H9 (cell line): ENCODE data around the gene STARD3. TPM values are rescaled to one million over a fixed set of nuclear protein-coding genes. Genes with fewer than 3 reads are reported as not detected.

ENCODE experiments used
- DNase-seq: peaks from one replicate; pipeline ENCODE4 v3.0.0-alpha.2; 2017
- H2AFZ ChIP-seq: one replicate; pipeline ENCODE4 v1.6.1; 2013; ENCODE audit warnings: mild to moderate bottlenecking, low read length, control low read depth, moderate library complexity
- H2AK5ac ChIP-seq: 2 replicates; pipeline ENCODE4 v1.6.1; 2013; ENCODE audit warnings: low read length, control low read depth, mixed read lengths; ENCODE audit not compliant: insufficient read length
- H2BK120ac ChIP-seq: one replicate; pipeline ENCODE4 v1.6.1; 2013; ENCODE audit warnings: low read depth, mild to moderate bottlenecking, low read length, control low read depth, inconsistent platforms; ENCODE audit not compliant: poor library complexity, severe bottlenecking
- H2BK12ac ChIP-seq: 2 replicates; pipeline ENCODE4 v1.6.1; 2013; ENCODE audit warnings: low read length, control low read depth, mixed read lengths, low read depth; ENCODE audit not compliant: insufficient read length
- H2BK15ac ChIP-seq: 2 replicates; pipeline ENCODE4 v1.6.1; 2013; ENCODE audit warnings: low read depth, low read length, control low read depth
- H2BK20ac ChIP-seq: one replicate; pipeline ENCODE4 v1.6.1; 2013; ENCODE audit warnings: low read depth, mild to moderate bottlenecking, low read length, control low read depth, inconsistent platforms; ENCODE audit not compliant: poor library complexity, severe bottlenecking
- H2BK5ac ChIP-seq: 2 replicates; pipeline ENCODE4 v1.6.1; 2013; ENCODE audit warnings: low read length, control low read depth, mixed read lengths; ENCODE audit not compliant: insufficient read length
- H3K14ac ChIP-seq: 2 replicates; pipeline ENCODE4 v1.6.1; 2013; ENCODE audit warnings: low read length, control low read depth; ENCODE audit not compliant: insufficient read depth
- H3K18ac ChIP-seq: 2 replicates; pipeline ENCODE4 v1.6.1; 2013; ENCODE audit warnings: low read depth, mild to moderate bottlenecking, mixed read lengths, low read length, control low read depth; ENCODE audit not compliant: insufficient read length
- H3K23ac ChIP-seq: 2 replicates; pipeline ENCODE4 v1.6.1; 2013; ENCODE audit warnings: low read length, control low read depth, mixed read lengths, low read depth; ENCODE audit not compliant: insufficient read length
- H3K23me2 ChIP-seq: 2 replicates; pipeline ENCODE4 v1.6.1; 2013; ENCODE audit warnings: low read depth, mild to moderate bottlenecking, mixed read lengths, low read length, control low read depth; ENCODE audit not compliant: insufficient read length, poor library complexity, severe bottlenecking
- H3K27ac ChIP-seq: 2 replicates; pipeline ENCODE4 v1.5.1; 2013; ENCODE audit warnings: low read length, control low read depth, mixed read lengths, low read depth; ENCODE audit not compliant: insufficient read length
- H3K27me3 ChIP-seq: 2 replicates; pipeline ENCODE4 v1.6.1; 2013; ENCODE audit warnings: low read length, control low read depth, inconsistent platforms; ENCODE audit not compliant: insufficient read depth
- H3K4ac ChIP-seq: 2 replicates; pipeline ENCODE4 v1.6.1; 2013; ENCODE audit warnings: low read depth, mild to moderate bottlenecking, control low read depth, inconsistent platforms, low read length, moderate library complexity
- H3K4me1 ChIP-seq: 2 replicates; pipeline ENCODE4 v1.6.1; 2013; ENCODE audit warnings: low read length, control low read depth, inconsistent platforms; ENCODE audit not compliant: insufficient read depth
- H3K4me2 ChIP-seq: 2 replicates; pipeline ENCODE4 v1.6.1; 2013; ENCODE audit warnings: low read length, control low read depth, mixed read lengths; ENCODE audit not compliant: insufficient read length, insufficient read depth
- H3K56ac ChIP-seq: 2 replicates; pipeline ENCODE4 v1.6.1; 2013; ENCODE audit warnings: low read depth, mild to moderate bottlenecking, mixed read lengths, low read length, control low read depth; ENCODE audit not compliant: insufficient read length
- H3K79me1 ChIP-seq: 2 replicates; pipeline ENCODE4 v1.6.1; 2013; ENCODE audit warnings: low read depth, mild to moderate bottlenecking, moderate library complexity, low read length, control low read depth, inconsistent platforms; ENCODE audit not compliant: insufficient read depth, poor library complexity, severe bottlenecking
- H3K79me2 ChIP-seq: 2 replicates; pipeline ENCODE4 v1.6.1; 2013; ENCODE audit warnings: low read length, control low read depth, inconsistent platforms; ENCODE audit not compliant: insufficient read depth
- H3K9ac ChIP-seq: 2 replicates; pipeline ENCODE4 v1.6.1; 2013; ENCODE audit warnings: low read length, control low read depth, mixed read lengths; ENCODE audit not compliant: insufficient read length; ENCODE audit errors: extremely low read depth
- H3K9me3 ChIP-seq: one replicate; pipeline ENCODE4 v1.6.1; 2013; ENCODE audit warnings: low read depth, low read length, inconsistent platforms; ENCODE audit not compliant: control insufficient read depth
- H3T11ph ChIP-seq: one replicate; pipeline ENCODE4 v1.6.1; 2013; ENCODE audit warnings: mild to moderate bottlenecking, low read length, control low read depth, inconsistent platforms
- H4K20me1 ChIP-seq: one replicate; pipeline ENCODE4 v1.6.1; 2013; ENCODE audit not compliant: control insufficient read depth, insufficient read length, insufficient read depth
- H4K5ac ChIP-seq: 2 replicates; pipeline ENCODE4 v1.6.1; 2013; ENCODE audit warnings: low read depth, mild to moderate bottlenecking, mixed read lengths, low read length, control low read depth; ENCODE audit not compliant: insufficient read length
- H4K8ac ChIP-seq: replicated peaks from 2 replicates; pipeline ENCODE4 v1.6.1; 2013; ENCODE audit warnings: low read length, control low read depth, mixed read lengths, low read depth; ENCODE audit not compliant: insufficient read length
- H4K91ac ChIP-seq: 2 replicates; pipeline ENCODE4 v1.6.1; 2013; ENCODE audit warnings: low read depth, mild to moderate bottlenecking, moderate library complexity, mixed read lengths, low read length, control low read depth; ENCODE audit not compliant: insufficient read length
- H3K27ac Mint-ChIP-seq, 3 experiments: 2 replicates in 2 of 3; 3 replicates in 1 of 3; pipeline ENCODE4 v1.8.0; 2020 to 2021; ENCODE audit warnings: mixed read lengths in 3 of 3, mild to moderate bottlenecking in 1 of 3, moderate library complexity in 1 of 3
- H3K27me3 Mint-ChIP-seq: 2 replicates; pipeline ENCODE4 v1.8.0; 2021; ENCODE audit warnings: low read depth, mild to moderate bottlenecking, moderate library complexity, mixed read lengths
- H3K36me3 Mint-ChIP-seq, 3 experiments: 2 replicates in 2 of 3; 3 replicates in 1 of 3; pipeline ENCODE4 v1.8.0; 2020 to 2021; ENCODE audit warnings: low read depth in 3 of 3, mixed read lengths in 3 of 3; ENCODE audit not compliant: insufficient read depth in 1 of 3
- H3K4me1 Mint-ChIP-seq, 2 experiments: 2 replicates each; pipeline ENCODE4 v1.8.0; 2020; ENCODE audit warnings: mixed read lengths in 2 of 2
- H3K4me3 Mint-ChIP-seq, 2 experiments: 2 replicates in 1 of 2; 3 replicates in 1 of 2; pipeline ENCODE4 v1.8.0; 2020 to 2021; ENCODE audit warnings: mild to moderate bottlenecking in 2 of 2, mixed read lengths in 2 of 2, moderate library complexity in 1 of 2
- H3K9me3 Mint-ChIP-seq, 2 experiments: 2 replicates in 1 of 2; 3 replicates in 1 of 2; pipeline ENCODE4 v1.8.0; 2020; ENCODE audit warnings: mild to moderate bottlenecking in 2 of 2, mixed read lengths in 2 of 2, moderate library complexity in 1 of 2
- WGBS: extraction: QIAGEN DNeasy Blood & Tissue Kit; methylation state at CpG from one replicate; pipeline ENCODE4 v1.1.7; 2013; ENCODE audit warnings: missing lambda C conversion rate, low lambda C conversion rate, mixed read lengths; ENCODE audit not compliant: insufficient read length; ENCODE audit errors: extremely low coverage; 5-methylcytosine and 5-hydroxymethylcytosine counted together
- total RNA-seq: library from RNA; stranded (reverse); gene quantifications from 2 replicates; pipeline ENCODE4 v1.2.1, GENCODE V29; 2021
- TF ChIP-seq, protein P1 (sequence below): fragments of 200-600 bp; sonication (generic); conservative IDR thresholded peaks from 3 replicates; pipeline ENCODE4 v1.8.0; 2021; ENCODE audit warnings: antibody characterized with exemption, mild to moderate bottlenecking

The STARD3 gene
- total RNA-seq, 1 experiment from 2014 or later, result 51.3 TPM

- H2AFZ ChIP-seq, result no peak overlapping the region
- Mint-ChIP-seq H3K4me1 (peaks cover 31 to 61% of the 10 kb centered on the region in 2 experiments), H3K27ac (peak overlapping the region; percentile 90 to 95 (median 91)), H3K27me3 (no peaks in the 10 kb centered on the region), H3K9me3 (no peaks in the 10 kb centered on the region), H3K36me3 (peaks cover 0 to 21% (median 4%) of the 10 kb centered on the region in 3 experiments; a peak in 6 of 7 replicates), H3K4me3 (peak overlapping the region; percentile 14 to 41; a peak in 3 of 5 replicates)
- WGBS, result no CpG with 5 or more reads among the region's 7 CpGs
- no peaks in the 10 kb centered on the region for H3K23me2 ChIP-seq
- no peaks in the 10 kb centered on the region for H4K20me1 ChIP-seq
- H3K14ac ChIP-seq, result 0 out of 2 replicates have a peak overlapping the region, but pooled peaks have one; percentile 25
- H4K5ac ChIP-seq, result no peak overlapping the region
- H2BK12ac ChIP-seq, result no peak overlapping the region
- no peak overlapping the region for H2BK5ac ChIP-seq
- H3K23ac ChIP-seq, result no peak overlapping the region
- TF ChIP-seq, protein P1, sequence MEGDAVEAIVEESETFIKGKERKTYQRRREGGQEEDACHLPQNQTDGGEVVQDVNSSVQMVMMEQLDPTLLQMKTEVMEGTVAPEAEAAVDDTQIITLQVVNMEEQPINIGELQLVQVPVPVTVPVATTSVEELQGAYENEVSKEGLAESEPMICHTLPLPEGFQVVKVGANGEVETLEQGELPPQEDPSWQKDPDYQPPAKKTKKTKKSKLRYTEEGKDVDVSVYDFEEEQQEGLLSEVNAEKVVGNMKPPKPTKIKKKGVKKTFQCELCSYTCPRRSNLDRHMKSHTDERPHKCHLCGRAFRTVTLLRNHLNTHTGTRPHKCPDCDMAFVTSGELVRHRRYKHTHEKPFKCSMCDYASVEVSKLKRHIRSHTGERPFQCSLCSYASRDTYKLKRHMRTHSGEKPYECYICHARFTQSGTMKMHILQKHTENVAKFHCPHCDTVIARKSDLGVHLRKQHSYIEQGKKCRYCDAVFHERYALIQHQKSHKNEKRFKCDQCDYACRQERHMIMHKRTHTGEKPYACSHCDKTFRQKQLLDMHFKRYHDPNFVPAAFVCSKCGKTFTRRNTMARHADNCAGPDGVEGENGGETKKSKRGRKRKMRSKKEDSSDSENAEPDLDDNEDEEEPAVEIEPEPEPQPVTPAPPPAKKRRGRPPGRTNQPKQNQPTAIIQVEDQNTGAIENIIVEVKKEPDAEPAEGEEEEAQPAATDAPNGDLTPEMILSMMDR, result no peak; the same call in 2 of the 3 replicates
- no peak overlapping the region for H3K9ac ChIP-seq
- H3K56ac ChIP-seq, result no peak overlapping the region
- H3K4ac ChIP-seq, result no peak overlapping the region
- no peak overlapping the region for H3T11ph ChIP-seq
- no peak overlapping the region for H2BK120ac ChIP-seq
- H3K27me3 ChIP-seq, result no peaks in the 10 kb centered on the region
- no peak overlapping the region for H3K27ac ChIP-seq
- no peak overlapping the region for H4K91ac ChIP-seq
- no peaks in the 10 kb centered on the region for H3K79me2 ChIP-seq
- DNase-seq, result peak; percentile 81
- no peaks in the 10 kb centered on the region for H3K9me3 ChIP-seq
- peaks cover 9% of the 10 kb centered on the region; the same call in 1 of the 2 replicates for H3K4me1 ChIP-seq
- H3K79me1 ChIP-seq, result no peaks in the 10 kb centered on the region
- H3K18ac ChIP-seq, result no peak overlapping the region
- H3K4me2 ChIP-seq, result no peak overlapping the region
- no peak overlapping the region for H2BK20ac ChIP-seq
- no peak overlapping the region for H2BK15ac ChIP-seq
- no peak overlapping the region for H4K8ac ChIP-seq
- H2AK5ac ChIP-seq, result no peak overlapping the region
These were observed 15.8 kb downstream of the STARD3 start for GRCh38 chr17:39652587-39653315.
